Osteoblast (primary cell): Measurements from ENCODE around the gene RPL31. TPM values are rescaled to one million over a fixed set of nuclear protein-coding genes. Genes with fewer than 3 reads are reported as not detected.
A peak's percentile ranks its signal among the peaks of the same experiment; 100 is the strongest.

Experiments used
- DNase-seq: peaks from one replicate; pipeline ENCODE4 v3.0.0; 2011; ENCODE audit warnings: low spot score, mixed read lengths; ENCODE audit not compliant: insufficient read length; ENCODE audit errors: missing footprints
- H2AFZ ChIP-seq: 2 replicates; pipeline ENCODE4 v1.6.0; 2011; ENCODE audit warnings: mild to moderate bottlenecking, low read length
- H3K27ac ChIP-seq: 2 replicates; pipeline ENCODE4 v1.5.1; 2011; ENCODE audit warnings: mild to moderate bottlenecking, low read depth, low read length, moderate library complexity
- H3K27me3 ChIP-seq: 2 replicates; pipeline ENCODE4 v1.6.0; 2012; ENCODE audit warnings: mild to moderate bottlenecking, control low read depth, inconsistent platforms, low read length, moderate library complexity; ENCODE audit not compliant: insufficient read depth
- H3K36me3 ChIP-seq: 2 replicates; pipeline ENCODE4 v1.5.1; 2011; ENCODE audit warnings: mild to moderate bottlenecking, low read length, control low read depth, moderate library complexity; ENCODE audit not compliant: insufficient read depth
- H3K4me1 ChIP-seq: 2 replicates; pipeline ENCODE4 v1.5.1; 2011; ENCODE audit warnings: mild to moderate bottlenecking, low read length, control low read depth, moderate library complexity; ENCODE audit not compliant: insufficient read depth
- H3K4me2 ChIP-seq: 2 replicates; pipeline ENCODE4 v1.6.0; 2011; ENCODE audit warnings: mild to moderate bottlenecking, low read length; ENCODE audit not compliant: insufficient read depth
- H3K4me3 ChIP-seq: fragments of 200-600 bp; sonication (generic); 3 replicates; pipeline ENCODE4 v1.5.1; 2012; ENCODE audit warnings: mild to moderate bottlenecking, low read length, inconsistent platforms; ENCODE audit not compliant: insufficient read depth
- H3K79me2 ChIP-seq: 2 replicates; pipeline ENCODE4 v1.6.0; 2012; ENCODE audit warnings: mild to moderate bottlenecking, low read length, control low read depth, inconsistent platforms; ENCODE audit not compliant: insufficient read depth
- H3K9me3 ChIP-seq: 2 replicates; pipeline ENCODE4 v1.5.1; 2011; ENCODE audit warnings: low read depth, low read length, control low read depth
- H4K20me1 ChIP-seq: 2 replicates; pipeline ENCODE4 v1.6.0; 2012; ENCODE audit warnings: mild to moderate bottlenecking, low read length, control low read depth; ENCODE audit not compliant: insufficient read depth
- CTCF ChIP-seq: IDR thresholded peaks from 2 replicates; pipeline ENCODE4 v1.5.1; 2011; ENCODE audit warnings: mild to moderate bottlenecking, low read depth, low read length, moderate library complexity; ENCODE audit errors: extremely low read depth
- total RNA-seq: library from RNA; depleted of rRNA; stranded (reverse); fragments of >200 nt; gene quantifications from 2 replicates; pipeline ENCODE4 v1.2.3, GENCODE V29; 2012

RPL31 gene
- total RNA-seq, 1 donor: 760 TPM

DNA sequence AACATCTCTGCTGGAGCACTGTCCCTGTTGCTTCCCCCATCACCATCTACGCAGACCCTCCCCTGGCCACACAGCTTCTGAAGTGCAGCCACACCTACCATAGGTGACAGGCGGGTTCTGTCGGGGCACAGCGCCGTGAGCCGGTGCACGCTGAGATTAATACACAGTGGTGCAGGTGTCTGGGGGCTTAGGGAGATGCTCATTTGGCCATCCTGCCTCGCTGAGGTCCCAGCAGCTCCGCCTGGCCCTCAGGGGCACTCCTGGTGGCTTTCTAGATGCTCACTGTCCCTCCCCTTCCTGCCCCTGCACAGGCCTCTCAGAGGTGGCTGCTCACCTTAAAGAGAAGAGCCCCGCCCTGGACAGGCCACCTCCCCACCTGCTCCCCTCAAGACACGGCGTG lies 18.9 kb upstream of the RPL31 start:
- Histone ChIP-seq H3K36me3 (no peaks in the 10 kb centered on the region), H3K9me3 (no peaks in the 10 kb centered on the region), H3K4me3 (no peak overlapping the region), H3K27ac (no peak overlapping the region), H3K4me1 (peaks cover 6% of the 10 kb centered on the region), H3K4me2 (no peak overlapping the region), H3K27me3 (no peaks in the 10 kb centered on the region), H2AFZ (no peak overlapping the region), H3K79me2 (no peaks in the 10 kb centered on the region), H4K20me1 (no peaks in the 10 kb centered on the region)
- DNase-seq: no peak
- TF ChIP-seq CTCF: no peak

DNA sequence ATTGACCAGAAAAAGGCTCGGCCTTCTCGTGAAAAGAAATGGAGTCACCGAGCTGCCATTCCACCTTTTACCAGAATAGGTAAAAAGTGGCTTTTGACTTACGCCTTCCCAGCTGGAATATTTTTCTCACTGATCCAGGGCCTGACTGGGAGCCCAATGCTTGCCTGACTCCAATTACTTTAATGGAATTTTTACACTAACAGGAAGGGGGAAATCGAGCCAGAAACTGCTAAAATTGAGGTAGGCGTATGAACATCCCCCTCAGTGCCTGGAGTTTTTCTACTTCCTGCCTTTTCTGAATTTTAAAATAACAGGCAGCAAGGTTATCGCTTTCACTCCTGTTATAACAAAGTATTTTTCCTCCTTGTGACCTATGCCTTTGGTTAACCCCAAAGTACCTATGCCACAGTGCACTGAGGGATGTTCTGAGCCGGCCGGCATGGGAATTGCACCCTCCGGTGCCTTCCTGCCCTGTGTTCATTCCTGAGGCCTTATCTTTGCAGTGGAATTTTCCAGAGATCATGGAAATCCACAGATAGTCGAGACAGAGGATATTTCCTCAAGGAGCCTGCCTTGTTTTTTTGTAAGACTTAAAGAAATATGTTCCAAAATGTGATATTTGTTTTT lies 18.3 kb upstream of the RPL31 start:
- Histone ChIP-seq H3K4me1 (peaks cover 3% of the 10 kb centered on the region), H3K27ac (no peak overlapping the region), H2AFZ (no peak overlapping the region), H3K36me3 (no peaks in the 10 kb centered on the region), H3K27me3 (no peaks in the 10 kb centered on the region), H3K79me2 (no peaks in the 10 kb centered on the region), H4K20me1 (no peaks in the 10 kb centered on the region), H3K4me3 (no peak overlapping the region), H3K9me3 (no peaks in the 10 kb centered on the region), H3K4me2 (no peak overlapping the region)
- no peak for DNase-seq
- TF ChIP-seq CTCF: no peak

- Histone ChIP-seq H3K27ac (no peak overlapping the region), H3K27me3 (no peaks in the 10 kb centered on the region), H2AFZ (no peak overlapping the region), H3K4me2 (no peak overlapping the region), H4K20me1 (no peaks in the 10 kb centered on the region), H3K4me3 (no peak overlapping the region), H3K79me2 (no peaks in the 10 kb centered on the region), H3K36me3 (no peaks in the 10 kb centered on the region), H3K9me3 (no peaks in the 10 kb centered on the region), H3K4me1 (no peaks in the 10 kb centered on the region)
- DNase-seq: peak; percentile 91
- peak; percentile 96 for TF ChIP-seq CTCF
Measured at GRCh38 chr2:100984892-100985307, 17.2 kb upstream of the RPL31 start.

GRCh38 chr2:100986157-100986556 lies 15.9 kb upstream of the RPL31 start:
- H3K4me1 ChIP-seq: no peaks in the 10 kb centered on the region
- H4K20me1 ChIP-seq: no peaks in the 10 kb centered on the region
- H3K27ac ChIP-seq: no peak overlapping the region
- TF ChIP-seq CTCF: no peak
- no peak overlapping the region for H3K4me3 ChIP-seq
- no peak overlapping the region for H3K4me2 ChIP-seq
- H3K9me3 ChIP-seq: no peaks in the 10 kb centered on the region
- DNase-seq: no peak
- H3K79me2 ChIP-seq: no peaks in the 10 kb centered on the region
- H3K36me3 ChIP-seq: no peaks in the 10 kb centered on the region
- no peaks in the 10 kb centered on the region for H3K27me3 ChIP-seq
- no peak overlapping the region for H2AFZ ChIP-seq
